C1 segment of cervical spinal cord (tissue), 14 donors: ENCODE data around the gene PLD5.
"Not testable (repeated sequence)": the region's sequence is repeated elsewhere in the genome, so short reads cannot be mapped to it uniquely, and the experiment has no call there.

Experiments
- DNase-seq, 14 donors: peaks; one replicate each; lab custom pipeline; 2025; lab: John Stamatoyannopoulos, UW

Gene PLD5

DNA sequence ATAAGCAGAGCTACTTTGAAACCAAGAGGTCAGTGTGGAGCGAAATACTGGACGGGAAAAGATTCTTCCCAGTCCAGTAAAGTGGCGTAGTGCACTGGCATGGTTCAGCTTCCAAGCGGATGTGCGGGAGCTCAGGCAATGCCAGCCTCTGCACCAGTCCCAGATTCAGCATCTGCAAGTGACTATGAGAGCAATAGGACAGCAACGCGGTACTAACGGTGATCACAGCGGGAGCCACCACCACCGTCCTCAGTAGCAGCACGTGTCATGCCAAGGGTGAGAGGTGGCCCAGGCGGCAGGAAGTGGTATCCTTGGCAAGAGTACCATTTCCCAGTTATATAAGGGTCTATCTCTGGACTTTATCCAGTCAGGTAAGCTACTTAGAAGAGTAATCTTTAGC is 17.8 kb downstream of the PLD5 start:
- DNase-seq, result no peak

DNA sequence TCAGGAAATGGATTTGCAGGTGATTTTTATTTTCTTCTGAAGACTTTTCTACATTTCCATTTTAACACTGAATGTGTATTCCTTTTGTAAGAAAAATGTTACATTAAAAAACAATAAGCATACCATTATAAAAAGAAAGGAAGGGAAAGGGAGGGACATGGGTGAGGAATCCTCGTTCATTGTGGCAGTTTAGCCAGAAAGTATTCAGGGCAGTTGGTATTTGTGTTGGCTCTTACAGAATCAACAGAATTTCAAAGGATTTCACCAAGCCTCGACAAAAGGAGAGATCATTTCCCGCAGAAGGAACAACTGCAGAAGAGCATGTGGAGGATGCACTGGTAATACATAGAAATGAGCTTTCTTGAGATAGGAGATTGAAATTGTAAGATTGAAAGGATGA is 35.0 kb downstream of the PLD5 start:
- DNase-seq, result no peak

DNA sequence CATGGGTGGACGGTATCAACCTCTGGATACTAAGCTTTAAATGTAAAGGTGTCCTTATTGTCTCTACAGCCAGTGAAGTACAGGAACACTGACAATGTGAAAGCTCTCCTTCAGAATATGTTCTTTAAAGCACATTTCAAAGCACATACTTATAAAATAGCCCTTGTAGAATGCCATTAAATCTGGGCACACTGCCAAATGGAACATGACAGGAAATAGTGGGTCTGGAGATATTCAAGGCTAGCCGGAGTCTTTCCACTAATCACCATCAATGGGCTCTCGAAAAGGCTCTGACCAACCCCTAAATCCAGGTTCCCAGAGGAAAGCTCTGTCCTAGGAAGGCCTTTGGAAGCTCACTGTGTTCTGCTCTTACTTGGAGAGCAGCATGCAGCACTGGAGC is 46.6 kb downstream of the PLD5 start:
- no peak for DNase-seq

GRCh38 chr1:242470774-242471173 is 53.7 kb downstream of the PLD5 start:
- no peak for DNase-seq

DNA sequence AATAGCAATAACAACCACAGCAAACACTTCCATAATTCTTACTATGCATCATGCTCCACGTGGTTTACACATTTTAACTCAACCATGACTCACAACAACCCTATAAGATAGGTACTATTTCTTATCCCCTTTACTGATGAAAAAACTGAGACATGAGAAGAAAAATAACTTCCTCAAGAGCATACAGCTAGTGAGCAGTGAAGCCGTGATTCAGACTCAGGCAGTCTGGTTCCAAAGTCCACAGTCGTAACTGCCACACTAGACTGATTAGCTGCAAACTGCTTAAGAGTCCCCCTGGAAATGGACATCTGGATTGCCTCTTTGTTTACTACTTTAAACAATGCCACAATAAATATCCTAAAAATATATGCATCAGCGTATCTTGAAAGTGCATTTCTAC is 55.7 kb downstream of the PLD5 start:
- no peak for DNase-seq

DNA sequence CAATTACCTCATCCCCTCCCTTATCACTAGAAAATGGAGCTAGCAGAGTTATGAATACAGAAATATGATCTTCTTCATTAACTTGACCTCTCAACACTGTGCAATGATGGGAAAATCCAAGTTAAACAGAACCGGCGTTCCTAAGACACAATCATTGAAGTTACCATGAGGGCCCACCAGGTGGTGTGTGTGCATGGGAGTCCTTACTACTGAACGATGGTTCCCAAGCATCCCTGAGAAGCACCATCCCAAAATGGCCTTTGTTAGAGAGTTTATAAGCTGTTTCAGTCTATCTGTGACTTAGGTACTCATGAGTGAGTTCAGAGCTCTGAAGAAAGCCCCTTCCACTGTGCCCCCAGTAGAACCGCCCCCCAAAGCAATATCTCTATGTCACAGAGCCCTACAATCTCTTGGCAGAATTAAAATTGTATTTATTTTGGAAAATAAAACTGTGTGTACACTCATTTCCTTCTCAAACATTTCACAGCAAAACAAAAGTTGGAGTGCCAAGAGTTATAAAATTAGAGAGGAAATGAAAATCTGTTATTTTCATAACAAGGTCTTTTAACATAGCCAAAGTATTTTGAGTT is 56.8 kb downstream of the PLD5 start:
- DNase-seq, result peak in 6 of 14 donors; percentile 3 to 44 (median 14)

GRCh38 chr1:242462867-242463266 is 61.6 kb downstream of the PLD5 start:
- DNase-seq, result no peak

DNA sequence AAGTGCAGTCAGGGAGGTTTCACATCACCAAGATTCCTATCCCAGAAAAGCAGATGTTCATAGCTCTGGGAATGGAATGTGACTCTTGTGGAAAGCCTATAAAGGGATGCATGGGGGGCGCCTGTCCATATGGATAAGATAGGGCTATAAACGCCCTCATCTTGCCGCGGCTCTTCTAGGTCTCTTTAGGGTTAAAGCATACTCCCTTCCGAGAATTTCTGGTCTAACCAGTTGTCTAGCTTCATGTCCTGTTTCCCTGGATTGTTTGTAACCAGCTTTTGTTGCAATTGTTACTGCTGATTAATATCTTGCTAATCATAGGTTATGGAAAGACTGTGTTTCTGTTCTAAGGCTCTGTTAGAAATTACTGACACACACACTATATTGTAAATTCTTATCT is 64.8 kb downstream of the PLD5 start:
- not testable (repeated sequence) for DNase-seq

- DNase-seq, result no peak
Measured at GRCh38 chr1:242456726-242457269, 67.7 kb downstream of the PLD5 start.

GRCh38 chr1:242455052-242455361 is 69.5 kb downstream of the PLD5 start:
- DNase-seq, result no peak

DNA sequence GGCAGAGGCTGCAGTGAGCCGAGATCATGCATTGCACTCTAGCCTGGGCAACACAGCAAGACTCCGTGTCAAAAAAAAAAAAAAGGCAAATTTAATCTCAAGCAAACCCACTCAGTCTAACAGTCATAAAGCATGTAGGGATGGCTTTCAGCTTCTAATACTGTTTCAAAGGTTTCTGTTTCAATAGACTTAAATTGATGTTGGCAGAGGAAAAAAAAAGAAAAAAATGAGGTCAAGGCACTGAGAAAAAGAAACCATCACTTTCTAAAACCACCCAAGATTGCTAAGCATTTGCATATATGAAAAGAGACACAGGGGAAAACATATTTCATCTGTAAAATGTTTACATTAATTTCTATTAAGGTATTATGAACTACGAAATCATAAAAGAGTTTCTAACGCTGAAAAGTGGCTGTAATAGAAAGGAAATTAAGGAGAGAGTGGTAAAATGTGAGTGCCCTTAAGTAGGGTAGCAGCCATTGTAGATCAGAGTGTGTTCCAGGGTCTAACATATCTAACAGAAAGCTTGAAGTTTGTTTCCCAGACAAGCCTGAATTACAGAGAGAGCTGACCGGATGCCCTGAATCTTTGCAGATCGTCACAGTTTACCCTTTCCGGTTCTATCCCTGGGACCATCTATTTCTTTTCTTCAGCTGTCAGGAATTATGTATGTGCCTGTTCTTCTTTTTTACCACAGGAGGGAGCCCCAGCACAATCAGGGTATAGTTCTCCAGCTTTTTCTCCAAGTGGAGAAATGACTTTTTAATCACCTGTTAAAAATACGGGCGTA is 70.0 kb downstream of the PLD5 start:
- DNase-seq, result peak in 4 of 14 donors; percentile 2 to 56 (median 10)

- no peak for DNase-seq
Measured at GRCh38 chr1:242452573-242452972, 71.9 kb downstream of the PLD5 start.

- peak in 2 of 14 donors; percentile 25 to 84 for DNase-seq
Measured at GRCh38 chr1:242449661-242450060, 74.8 kb downstream of the PLD5 start.

DNA sequence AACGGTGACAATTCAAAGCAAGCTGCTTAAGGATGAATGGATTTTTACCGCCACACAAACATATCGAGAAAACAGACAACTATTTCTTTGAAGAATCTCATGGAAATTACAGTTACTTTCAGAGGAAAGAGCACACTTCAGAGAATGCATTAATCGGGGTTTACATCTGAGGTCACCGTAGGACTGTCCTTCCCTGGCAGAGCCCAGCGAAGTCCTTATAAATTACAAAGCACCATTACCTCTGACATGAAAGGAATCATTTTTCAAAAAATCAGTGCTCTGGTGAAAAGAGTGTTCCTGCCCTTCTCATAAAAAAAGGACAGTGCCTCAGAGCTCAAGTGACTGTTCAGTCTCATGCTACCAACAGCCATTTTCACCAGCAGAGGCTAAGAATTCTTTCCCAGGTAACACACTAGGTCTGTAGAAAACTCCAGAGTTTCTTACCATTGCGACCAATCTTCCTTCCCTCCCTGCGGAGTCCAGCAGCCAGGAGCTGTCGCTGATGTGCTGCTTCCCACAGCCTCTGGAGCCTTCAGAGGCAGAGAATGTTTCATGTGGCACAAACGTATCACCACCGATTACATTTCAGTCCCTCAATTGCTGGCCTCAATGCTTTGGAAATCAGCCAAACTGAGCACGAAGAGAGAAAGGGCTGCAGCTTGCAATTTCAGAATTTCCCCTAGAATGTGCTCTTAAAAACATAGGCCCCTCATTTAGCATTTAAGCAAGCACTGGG is 75.4 kb downstream of the PLD5 start:
- DNase-seq, result peak in 4 of 14 donors; percentile 6 to 84 (median 22)

GRCh38 chr1:242447689-242448088 is 76.8 kb downstream of the PLD5 start:
- DNase-seq, result peak in 1 of 14 donors; percentile 41

- no peak for DNase-seq
Measured at GRCh38 chr1:242440757-242441156, 83.7 kb downstream of the PLD5 start.

DNA sequence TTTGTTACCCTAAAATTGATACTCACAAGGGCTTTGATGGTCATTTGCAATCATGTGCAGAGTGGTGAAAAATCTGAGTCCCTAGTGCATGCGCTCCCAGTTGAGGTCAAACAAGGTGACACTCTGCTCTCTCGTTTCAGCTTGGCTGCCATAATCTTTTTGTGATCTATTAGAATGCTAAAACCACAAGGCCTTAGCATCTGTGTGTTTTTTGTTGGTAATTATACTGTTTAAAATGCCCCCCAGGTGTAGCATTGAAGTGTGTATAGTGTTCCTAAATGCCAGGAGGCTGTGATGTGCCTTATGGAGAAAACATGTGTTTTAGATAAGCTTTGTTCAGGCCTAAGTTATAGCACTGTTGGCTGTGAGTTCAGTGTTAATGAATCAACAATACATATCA is 89.3 kb downstream of the PLD5 start:
- DNase-seq, result no peak

DNA sequence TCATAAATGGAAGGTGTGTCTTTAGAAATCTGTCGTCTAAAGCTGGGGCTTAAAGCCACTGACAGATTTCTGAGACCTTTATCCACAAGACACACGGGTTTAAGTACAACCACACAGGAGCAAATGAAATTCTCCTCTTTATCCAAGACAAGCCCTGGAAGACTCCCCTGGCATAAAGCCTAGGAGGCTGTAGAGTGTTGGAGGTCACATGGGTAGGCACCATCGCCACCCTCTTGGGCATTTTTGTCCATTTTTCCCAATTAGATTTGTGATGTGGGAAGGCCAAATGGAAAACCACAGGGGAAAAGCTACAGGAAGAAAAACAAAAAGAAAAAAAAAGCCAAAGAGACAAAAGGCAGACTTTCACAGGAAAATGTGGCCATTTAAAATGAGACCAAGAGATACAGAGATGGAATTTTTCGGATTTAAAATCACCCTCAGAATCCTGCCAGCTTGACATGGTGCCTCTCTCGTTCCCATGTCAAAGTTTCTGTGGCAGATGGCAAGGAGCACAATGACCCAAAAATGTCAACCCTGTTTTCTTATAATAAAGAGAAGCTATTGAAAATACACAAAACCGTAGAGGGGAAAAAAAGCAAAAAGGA is 91.9 kb downstream of the PLD5 start:
- peak in 1 of 14 donors; percentile 96 for DNase-seq

DNA sequence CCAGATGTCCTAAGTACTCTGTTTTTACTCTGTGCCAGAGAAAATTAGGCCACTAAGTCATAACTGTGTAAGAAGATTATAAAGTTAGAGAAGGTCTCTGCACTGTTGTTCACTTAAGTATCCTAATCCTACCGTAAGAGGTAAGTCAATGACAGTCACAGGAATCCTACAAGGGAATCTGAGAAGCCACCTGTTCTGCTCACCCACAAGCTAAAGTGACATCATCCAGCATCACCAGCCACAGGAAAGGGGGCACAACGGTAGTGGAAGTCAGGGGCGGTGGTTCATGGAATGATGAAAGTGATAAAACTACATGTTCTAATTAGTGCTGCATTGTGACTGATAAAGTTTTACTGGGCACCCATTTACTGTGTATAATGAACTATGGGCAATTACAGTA is 92.7 kb downstream of the PLD5 start:
- DNase-seq, result peak in 1 of 14 donors; percentile 37

GRCh38 chr1:242430956-242431355 is 93.5 kb downstream of the PLD5 start:
- no peak for DNase-seq

- peak in 1 of 14 donors; percentile 19 for DNase-seq
Measured at GRCh38 chr1:242428399-242429190, 95.9 kb downstream of the PLD5 start.
